Measurements from ENCODE around the gene NPC1.

NPC1 gene

GRCh38 chr18:23570912-23571504 is 15.3 kb downstream of the NPC1 start:
- TF ChIP-seq CTCF (IDR thresholded peaks at IDR 0.05; ENCODE audit: borderline replicate concordance, insufficient read depth, low read depth, low read length): no peak
- H3K4me3 ChIP-seq (ENCODE audit: low read depth, low read length): no peak overlapping the region

GRCh38 chr18:23569299-23570063 is 16.8 kb downstream of the NPC1 start:
- no peak for TF ChIP-seq CTCF (IDR thresholded peaks at IDR 0.05; ENCODE audit: borderline replicate concordance, insufficient read depth, low read depth, low read length)

DNA sequence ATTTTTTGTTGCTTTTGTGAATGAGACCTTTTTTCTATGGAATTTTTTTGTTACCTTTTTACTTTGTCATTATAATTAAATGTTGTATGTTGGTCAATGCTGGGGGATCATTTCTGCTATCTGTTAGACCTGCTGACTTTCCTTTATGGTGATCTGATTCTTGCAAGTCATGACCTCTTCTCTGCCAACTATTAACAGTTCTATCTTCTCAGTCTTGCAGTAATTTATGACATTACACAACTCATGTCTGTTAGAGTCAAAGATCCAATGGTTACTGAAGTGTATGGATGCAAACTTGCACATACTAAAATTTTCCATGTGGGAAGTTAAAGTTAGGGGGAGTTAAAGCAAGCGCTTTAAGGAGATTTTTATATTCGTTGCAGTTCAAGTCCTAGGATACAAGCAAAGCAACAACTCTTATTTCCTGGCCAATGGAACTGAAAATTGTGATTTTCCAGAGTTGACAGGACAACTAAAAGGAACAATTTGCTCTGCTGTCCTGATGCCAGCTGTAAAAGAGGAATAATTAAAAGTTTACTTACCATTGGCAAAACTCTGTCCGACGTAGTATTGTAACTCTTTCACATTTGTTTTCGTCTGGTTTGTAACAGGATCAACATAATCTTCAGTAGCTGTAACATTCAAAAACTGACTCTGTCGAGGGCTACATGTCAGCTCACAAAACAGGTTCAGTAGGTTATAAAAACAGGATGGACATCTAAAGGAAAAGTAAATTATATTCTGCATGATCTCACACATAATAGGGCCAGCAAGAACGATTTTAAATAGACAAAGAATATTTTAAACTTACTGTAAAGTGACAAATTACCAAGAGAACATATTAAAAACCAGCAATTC is 17.8 kb downstream of the NPC1 start:
- no peak for TF ChIP-seq CTCF (IDR thresholded peaks at IDR 0.05; ENCODE audit: borderline replicate concordance, insufficient read depth, low read depth, low read length)
- H3K4me3 ChIP-seq (ENCODE audit: low read depth, low read length): no peak overlapping the region

More at GRCh38 chr18:23569299-23570063, 16.8 kb downstream of the NPC1 start:
- no peak overlapping the region for H3K4me3 ChIP-seq (ENCODE audit: low read depth, low read length)

- TF ChIP-seq CTCF (IDR thresholded peaks at IDR 0.05; ENCODE audit: borderline replicate concordance, insufficient read depth, low read depth, low read length): no peak
- H3K4me3 ChIP-seq (ENCODE audit: low read depth, low read length): no peak overlapping the region
Measured at GRCh38 chr18:23567671-23568070, 18.6 kb downstream of the NPC1 start.

GRCh38 chr18:23565916-23566547 is 20.3 kb downstream of the NPC1 start:
- no peak overlapping the region for H3K4me3 ChIP-seq (ENCODE audit: low read depth, low read length)
- no peak for TF ChIP-seq CTCF (IDR thresholded peaks at IDR 0.05; ENCODE audit: borderline replicate concordance, insufficient read depth, low read depth, low read length)

DNA sequence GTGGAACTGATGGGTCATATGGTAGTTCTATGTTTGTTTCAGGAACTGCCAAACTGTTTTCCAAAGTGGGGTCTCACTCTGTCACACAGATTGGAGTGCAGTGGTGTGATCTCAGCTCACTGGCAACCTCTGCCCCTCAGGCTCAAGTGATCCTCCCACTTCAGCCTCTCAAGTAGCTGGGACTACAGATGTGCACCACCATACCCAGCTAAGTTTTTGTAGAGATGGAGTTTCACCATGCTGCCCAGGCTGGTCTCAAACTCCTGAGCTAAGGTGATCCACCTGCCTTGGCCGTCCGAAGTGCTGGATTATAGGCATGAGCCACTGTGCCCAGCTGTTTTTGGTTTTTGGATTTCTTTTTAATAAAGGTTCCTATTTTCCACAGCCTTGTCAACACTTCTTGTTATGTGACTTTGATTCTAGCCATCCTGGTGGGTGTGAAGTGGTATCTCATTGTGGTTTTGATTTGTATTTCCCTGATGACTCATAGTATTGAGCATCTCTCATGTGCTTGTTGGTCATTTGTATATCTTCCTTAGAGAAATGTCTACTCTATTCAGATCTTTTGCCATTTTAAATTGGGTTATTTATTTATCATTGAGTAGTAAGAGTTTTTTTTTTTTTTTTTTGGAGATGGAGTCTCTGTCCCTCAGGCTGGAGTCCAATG is 22.8 kb downstream of the NPC1 start:
- TF ChIP-seq CTCF (IDR thresholded peaks at IDR 0.05; ENCODE audit: borderline replicate concordance, insufficient read depth, low read depth, low read length): no peak
- H3K4me3 ChIP-seq (ENCODE audit: low read depth, low read length): no peak overlapping the region

Measured in GM12875 (cell line).